SK-MEL-5 (cell line): ENCODE measurements around the gene HERPUD2. TPM values are rescaled to one million over a fixed set of nuclear protein-coding genes. Genes with fewer than 3 reads are reported as not detected.

Source experiments
- DNase-seq: peaks from one replicate; pipeline ENCODE4 v3.0.0-alpha.2; 2016; ENCODE audit warnings: low read depth, low spot score
- in situ Hi-C: cut with HindIII; loops from 2 replicates; pipeline ENCODE4 v1.10.0; 2016; ENCODE audit warnings: low sequenced_read_pairs, high pct_unique_total_duplicates, low pct_unique_long_range_greater_than_20kb
- total RNA-seq: library from RNA; depleted of rRNA; stranded (reverse); fragments of >200 nt; shearing (Covaris generic); gene quantifications from 2 replicates; pipeline ENCODE4 v1.2.3, GENCODE V29; 2014

The HERPUD2 gene
- total RNA-seq, 1 experiment from 2014 or later: 28.2 TPM

DNA sequence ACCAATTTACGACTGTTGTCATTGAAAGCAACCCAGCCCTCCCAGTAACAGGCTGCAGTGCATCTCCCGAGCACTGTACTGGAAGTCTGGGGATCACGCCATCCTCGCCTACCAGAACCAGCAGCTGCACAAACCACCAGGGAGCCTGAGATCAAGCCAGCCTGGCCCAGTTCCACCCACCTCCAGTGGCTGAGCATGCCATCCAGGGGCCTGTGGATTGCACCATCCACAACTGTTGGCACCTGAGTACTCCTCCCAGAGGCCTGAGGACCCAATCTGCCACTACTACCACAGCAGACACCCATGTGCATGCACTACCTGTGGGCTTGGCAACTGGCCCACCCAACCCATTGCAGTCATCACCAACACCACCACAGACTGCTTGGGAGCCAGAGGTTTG is 44.2 kb downstream of the HERPUD2 start:
- DNase-seq: no peak
- in situ Hi-C loops: no loop called here

DNA sequence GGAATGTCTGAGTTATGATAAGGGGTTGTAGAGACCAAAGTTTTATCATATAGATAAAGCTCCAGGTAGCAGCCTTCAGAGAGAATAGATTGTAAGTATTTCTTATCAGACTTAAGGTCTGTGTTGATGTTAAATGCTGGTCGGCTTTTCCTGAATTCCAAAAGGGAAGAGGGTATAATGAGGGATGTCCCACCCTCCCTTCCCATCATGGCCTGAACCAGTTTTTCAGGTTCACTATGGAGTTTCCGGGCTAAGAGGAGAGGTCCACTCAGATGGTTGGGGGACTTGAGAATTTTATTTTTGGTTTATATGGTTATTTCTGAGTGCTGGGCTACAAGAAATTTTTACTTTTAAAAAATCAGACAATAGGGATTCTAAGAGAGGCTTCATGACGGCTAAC is 45.2 kb downstream of the HERPUD2 start:
- DNase-seq: no peak
- in situ Hi-C loops: no loop called here

DNA sequence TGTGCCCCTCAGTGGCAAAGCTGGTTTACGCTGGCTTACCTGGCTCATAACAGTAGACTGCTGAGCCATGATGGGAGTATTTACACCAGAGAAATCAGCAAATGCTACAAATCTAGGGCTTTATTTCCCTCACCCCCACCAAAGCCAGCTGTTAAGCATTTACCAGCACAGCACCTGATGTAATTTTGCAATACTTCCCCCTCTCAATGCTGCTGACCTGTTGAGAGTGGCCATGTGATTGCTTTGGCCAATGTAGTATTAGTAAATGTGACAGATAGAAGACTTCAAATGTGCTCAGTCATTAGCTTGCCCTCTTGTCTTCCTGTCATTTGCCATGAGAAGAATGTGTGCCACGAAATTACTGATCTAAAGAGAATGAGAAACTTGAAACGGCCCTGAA is 46.6 kb downstream of the HERPUD2 start:
- DNase-seq: no peak
- in situ Hi-C loops: no loop called here

- DNase-seq: no peak
- in situ Hi-C loops: no loop called here
Observed at GRCh38 chr7:35647171-35647574, 47.8 kb downstream of the HERPUD2 start.

DNA sequence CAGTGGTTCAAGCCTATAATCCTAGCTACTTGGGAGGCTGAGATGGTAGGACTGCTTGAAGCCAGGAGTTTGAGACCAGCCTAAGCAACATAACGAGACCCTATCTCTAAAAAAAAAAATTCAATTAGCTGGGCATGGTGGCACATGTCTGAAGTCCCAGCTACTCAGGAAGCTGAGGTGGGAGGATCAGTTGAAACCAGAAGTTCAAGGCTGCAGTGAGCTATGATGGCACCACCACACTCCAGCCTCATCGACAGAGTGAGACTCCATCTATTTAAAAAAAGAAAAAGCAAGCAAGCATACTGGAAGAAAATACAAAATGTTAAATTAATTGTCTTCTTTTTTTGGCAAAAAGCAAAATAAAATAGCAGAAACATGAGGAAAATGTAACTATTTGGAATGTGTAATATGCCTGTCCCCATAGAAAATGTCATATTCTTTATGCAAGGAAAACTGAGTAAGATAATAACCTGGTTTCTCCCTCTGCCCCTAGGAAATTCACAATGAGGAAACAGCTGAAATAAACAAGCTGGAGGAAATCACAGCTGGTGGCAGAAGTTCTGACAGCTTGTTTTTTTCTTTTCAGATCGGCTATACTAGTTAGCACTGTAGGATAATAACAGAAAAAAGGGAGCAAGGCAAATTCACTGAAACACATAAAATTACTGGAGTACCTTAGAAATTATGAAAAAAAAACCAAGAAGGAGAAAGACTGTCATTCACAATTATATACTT is 48.5 kb downstream of the HERPUD2 start:
- in situ Hi-C loops: no loop called here
- no peak for DNase-seq

- in situ Hi-C loops: no loop called here
- no peak for DNase-seq
Observed at GRCh38 chr7:35645691-35646090, 49.2 kb downstream of the HERPUD2 start.

DNA sequence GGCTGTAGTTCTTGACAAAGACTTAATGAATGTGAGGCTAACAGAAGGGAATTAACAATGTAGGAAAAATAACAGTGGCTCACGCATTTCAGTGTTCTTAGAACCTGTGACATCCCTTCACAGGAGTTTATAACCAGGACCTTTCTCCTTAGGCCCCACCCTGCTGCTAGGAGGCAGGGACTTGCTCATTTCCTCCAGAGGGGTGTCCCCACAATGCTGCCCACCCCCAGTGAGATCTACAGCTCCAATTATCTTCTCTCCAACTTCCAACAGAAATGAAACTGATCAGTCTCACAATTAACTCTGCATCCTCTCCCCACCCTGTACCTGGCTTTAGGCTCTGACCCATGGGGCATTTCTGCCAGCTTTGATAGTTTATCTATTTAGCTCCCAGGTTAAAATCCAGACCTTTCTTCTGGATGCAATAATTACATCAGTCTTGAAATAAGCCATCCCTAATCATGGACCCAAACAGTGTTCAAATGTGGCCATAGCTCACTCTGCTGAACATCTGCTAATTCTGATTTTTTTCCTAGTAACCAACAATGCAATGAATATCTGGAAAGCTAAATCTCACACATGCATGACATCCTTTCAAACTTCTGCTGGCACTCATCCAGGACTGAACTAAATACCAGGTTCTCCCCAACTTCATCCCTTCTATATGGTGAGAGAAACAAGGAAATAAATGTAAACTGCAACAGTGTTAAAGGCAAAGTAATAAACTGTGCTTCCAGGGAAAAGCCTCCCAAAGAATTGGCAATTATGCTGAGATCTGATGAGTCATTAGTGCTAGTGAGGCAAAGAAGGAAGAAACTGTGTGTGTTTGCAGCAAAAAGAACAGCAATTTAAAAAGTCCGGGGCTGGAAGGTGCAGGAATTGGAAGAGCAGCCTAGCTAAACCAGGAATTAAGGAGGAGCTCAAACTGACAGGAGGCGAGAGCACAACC is 64.6 kb downstream of the HERPUD2 start:
- in situ Hi-C loops: no loop called here
- peak; percentile 12 for DNase-seq

DNA sequence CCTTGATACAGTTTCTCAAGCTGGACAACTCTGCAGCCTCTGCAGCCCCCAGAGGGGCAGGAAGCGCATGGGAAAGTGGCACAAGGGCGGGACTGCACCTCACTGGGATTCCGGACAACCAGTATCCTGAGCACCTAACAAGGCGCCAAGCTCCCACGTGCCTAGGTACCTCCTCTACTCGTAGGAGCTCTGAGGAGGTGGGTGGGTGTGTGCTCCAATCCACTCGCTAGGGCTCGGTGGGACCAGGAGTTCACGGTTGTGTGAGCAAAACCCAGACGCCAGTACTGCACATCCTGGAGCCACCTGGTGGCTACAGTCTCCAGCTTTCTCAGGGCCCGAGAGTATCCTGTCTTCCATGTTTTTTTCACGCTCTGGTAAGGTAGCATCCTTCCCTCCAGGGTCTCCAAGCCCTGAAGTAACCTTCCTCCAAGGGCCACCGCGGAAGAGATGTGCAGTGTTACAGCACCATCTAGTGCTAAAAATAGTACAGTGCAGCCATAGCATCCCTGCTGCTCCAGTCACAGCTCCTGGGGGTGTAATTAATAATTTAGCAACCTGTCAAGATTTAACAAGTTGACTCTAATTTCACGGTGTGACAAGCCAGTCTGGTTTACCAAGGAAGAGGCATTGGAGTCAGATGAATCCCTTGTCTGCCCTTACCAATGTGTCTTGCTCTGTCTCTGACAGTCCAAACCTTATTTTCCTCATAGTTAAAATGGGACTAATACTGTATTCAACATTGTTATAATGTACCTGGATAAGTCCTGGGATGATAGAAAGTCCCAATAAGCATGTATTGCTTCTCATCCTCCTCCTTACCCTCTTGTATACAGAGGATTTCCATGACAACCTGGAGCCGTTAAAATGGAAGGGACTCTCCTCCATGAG is 70.4 kb downstream of the HERPUD2 start:
- peak; percentile 74 for DNase-seq
- in situ Hi-C loops: no loop called here

GRCh38 chr7:35623381-35623780 is 71.6 kb downstream of the HERPUD2 start:
- no peak for DNase-seq
- in situ Hi-C loops: no loop called here

DNA sequence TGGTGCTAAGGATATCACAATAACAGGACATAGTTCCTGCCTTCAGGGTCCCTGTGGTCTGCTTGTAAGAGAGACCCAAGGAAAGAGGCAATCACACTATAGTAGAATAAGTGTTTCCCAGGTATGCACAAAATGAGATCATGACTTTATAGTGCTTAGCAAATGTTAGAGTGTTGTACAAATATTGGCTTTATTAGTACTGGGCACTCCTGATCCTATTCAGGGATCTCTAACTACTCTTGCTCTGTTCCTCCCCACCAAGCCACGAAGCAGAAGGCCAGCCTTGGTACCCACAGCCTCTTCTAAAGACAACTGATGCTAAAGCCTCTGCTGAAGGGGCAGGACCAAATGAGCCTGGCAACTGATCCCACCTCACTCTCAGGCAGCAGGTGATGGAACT is 75.1 kb downstream of the HERPUD2 start:
- no peak for DNase-seq
- in situ Hi-C loops: no loop called here

GRCh38 chr7:35617041-35617440 is 77.9 kb downstream of the HERPUD2 start:
- in situ Hi-C loops: no loop called here
- no peak for DNase-seq

- in situ Hi-C loops: no loop called here
- no peak for DNase-seq
Observed at GRCh38 chr7:35613150-35613549, 81.8 kb downstream of the HERPUD2 start.

DNA sequence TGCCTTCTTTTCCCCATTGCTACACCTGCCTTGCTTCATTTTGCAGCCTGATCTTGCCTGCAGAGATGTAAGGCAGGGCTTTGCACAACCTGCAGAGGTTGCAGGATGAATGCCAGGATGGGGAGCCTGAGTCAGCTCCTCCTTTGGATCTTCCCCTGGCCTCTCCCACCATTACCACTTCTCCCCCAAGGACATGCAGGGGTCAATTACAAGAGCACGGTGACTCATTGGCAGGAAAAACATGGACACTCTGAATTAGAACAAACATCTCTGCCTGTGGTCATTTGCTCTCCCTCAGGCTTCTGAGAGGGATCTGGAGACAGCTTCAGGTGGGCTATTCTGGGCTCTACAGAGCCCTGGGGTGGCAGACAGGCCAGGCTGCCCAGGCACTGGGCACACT is 89.2 kb downstream of the HERPUD2 start:
- DNase-seq: no peak

GRCh38 chr7:35604595-35604994 is 90.3 kb downstream of the HERPUD2 start:
- in situ Hi-C loops: no loop called here
- DNase-seq: no peak

More for the DNA sequence above, 89.2 kb downstream of the HERPUD2 start:
- in situ Hi-C loops: no loop called here

GRCh38 chr7:35599645-35600044 is 95.3 kb downstream of the HERPUD2 start:
- no peak for DNase-seq
- in situ Hi-C loops: no loop called here

- no peak for DNase-seq
- in situ Hi-C loops: no loop called here
Observed at GRCh38 chr7:35599061-35599460, 95.9 kb downstream of the HERPUD2 start.

DNA sequence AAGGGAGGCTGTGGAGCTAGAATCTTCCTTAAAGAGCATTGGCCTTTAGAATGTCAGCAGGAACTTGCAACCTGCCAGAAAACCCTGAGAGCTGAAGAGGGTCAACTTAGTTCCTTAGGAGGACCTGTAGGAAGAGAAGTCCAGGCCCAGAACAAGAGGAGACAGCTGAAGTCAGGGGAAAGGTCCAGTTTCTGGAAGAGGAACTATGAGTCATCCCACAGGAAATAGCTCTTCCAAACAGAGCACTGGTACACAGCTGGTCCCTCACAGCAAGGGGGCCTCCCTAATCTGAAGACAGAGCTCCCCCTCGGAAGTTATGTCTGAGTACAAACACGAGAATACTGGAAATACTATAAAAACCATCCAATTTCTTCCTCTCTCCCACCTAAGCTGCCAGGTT is 98.9 kb downstream of the HERPUD2 start:
- in situ Hi-C loops: no loop called here

DNA sequence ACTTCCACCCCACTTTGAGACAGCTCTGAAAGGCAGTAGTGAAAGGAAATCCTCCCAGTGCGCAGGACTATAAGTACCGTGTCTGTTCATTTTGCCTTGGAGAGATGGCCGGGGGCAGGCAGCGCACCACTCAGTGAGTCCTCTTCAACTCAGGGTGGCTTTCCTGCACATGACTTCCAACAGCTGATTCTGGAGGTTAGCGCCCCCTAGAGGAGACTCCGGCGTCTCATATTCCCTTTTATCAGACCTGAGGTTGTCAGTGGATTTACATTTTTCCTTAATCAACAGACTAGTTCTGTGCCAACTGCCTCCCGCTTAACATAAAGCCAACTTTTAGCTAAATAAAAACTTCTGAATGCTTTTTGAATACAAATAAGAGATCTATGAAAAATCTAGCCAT is 101.0 kb downstream of the HERPUD2 start:
- DNase-seq: peak; percentile 55
- in situ Hi-C loops: no loop called here

More for the DNA sequence above, 98.9 kb downstream of the HERPUD2 start:
- DNase-seq: no peak
